WTC11 (cell line): ENCODE measurements around the gene CCR2.

Source experiments
- CTCF ChIP-seq: fragments of 200-600 bp; IDR thresholded peaks from 2 replicates; pipeline ENCODE4 v1.8.0; 2022; ENCODE audit warnings: antibody characterized with exemption
- E2F4 ChIP-seq: sonication (generic); formaldehyde crosslinking; IDR thresholded peaks from 2 replicates; pipeline ENCODE4 v1.8.1; 2022; ENCODE audit warnings: low read depth, mild to moderate bottlenecking, moderate library complexity, missing genetic modification reagents, borderline replicate concordance
- TF ChIP-seq, protein P1 (sequence below): sonication (generic); formaldehyde crosslinking; IDR thresholded peaks from 2 replicates; pipeline ENCODE4 v1.8.1; 2022; ENCODE audit warnings: low read depth, missing genetic modification reagents, borderline replicate concordance
- TF ChIP-seq, protein P2 (sequence below): sonication (generic); formaldehyde crosslinking; IDR thresholded peaks from 2 replicates; pipeline ENCODE4 v1.8.1; 2023; ENCODE audit warnings: mild to moderate bottlenecking, missing genetic modification reagents, moderate library complexity
- TF ChIP-seq, protein P3 (sequence below): sonication (generic); formaldehyde crosslinking; IDR thresholded peaks from 2 replicates; pipeline ENCODE4 v1.8.0; 2022; ENCODE audit warnings: mild to moderate bottlenecking, missing genetic modification reagents

GRCh38 chr3:46324036-46324435 is 29.9 kb upstream of the CCR2 start:
- TF ChIP-seq CTCF, result no peak
- TF ChIP-seq, protein P1, sequence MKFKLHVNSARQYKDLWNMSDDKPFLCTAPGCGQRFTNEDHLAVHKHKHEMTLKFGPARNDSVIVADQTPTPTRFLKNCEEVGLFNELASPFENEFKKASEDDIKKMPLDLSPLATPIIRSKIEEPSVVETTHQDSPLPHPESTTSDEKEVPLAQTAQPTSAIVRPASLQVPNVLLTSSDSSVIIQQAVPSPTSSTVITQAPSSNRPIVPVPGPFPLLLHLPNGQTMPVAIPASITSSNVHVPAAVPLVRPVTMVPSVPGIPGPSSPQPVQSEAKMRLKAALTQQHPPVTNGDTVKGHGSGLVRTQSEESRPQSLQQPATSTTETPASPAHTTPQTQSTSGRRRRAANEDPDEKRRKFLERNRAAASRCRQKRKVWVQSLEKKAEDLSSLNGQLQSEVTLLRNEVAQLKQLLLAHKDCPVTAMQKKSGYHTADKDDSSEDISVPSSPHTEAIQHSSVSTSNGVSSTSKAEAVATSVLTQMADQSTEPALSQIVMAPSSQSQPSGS (CRISPR knock-in tag), result no peak
- TF ChIP-seq, protein P2, sequence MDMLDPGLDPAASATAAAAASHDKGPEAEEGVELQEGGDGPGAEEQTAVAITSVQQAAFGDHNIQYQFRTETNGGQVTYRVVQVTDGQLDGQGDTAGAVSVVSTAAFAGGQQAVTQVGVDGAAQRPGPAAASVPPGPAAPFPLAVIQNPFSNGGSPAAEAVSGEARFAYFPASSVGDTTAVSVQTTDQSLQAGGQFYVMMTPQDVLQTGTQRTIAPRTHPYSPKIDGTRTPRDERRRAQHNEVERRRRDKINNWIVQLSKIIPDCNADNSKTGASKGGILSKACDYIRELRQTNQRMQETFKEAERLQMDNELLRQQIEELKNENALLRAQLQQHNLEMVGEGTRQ, result no peak
- TF ChIP-seq E2F4, result no peak
- TF ChIP-seq, protein P3, sequence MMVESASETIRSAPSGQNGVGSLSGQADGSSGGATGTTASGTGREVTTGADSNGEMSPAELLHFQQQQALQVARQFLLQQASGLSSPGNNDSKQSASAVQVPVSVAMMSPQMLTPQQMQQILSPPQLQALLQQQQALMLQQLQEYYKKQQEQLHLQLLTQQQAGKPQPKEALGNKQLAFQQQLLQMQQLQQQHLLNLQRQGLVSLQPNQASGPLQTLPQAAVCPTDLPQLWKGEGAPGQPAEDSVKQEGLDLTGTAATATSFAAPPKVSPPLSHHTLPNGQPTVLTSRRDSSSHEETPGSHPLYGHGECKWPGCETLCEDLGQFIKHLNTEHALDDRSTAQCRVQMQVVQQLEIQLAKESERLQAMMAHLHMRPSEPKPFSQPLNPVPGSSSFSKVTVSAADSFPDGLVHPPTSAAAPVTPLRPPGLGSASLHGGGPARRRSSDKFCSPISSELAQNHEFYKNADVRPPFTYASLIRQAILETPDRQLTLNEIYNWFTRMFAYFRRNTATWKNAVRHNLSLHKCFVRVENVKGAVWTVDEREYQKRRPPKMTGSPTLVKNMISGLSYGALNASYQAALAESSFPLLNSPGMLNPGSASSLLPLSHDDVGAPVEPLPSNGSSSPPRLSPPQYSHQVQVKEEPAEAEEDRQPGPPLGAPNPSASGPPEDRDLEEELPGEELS (CRISPR knock-in tag), result no peak
